Mesodermal cell (in vitro differentiated cells): ENCODE results near the gene KRT38.
"Not testable (repeated sequence)": the region's sequence is repeated elsewhere in the genome, so short reads cannot be mapped to it uniquely, and the experiment has no call there.

Experiments used
- H3K27ac ChIP-seq: 2 replicates; pipeline ENCODE4 v1.7.0; 2013; ENCODE audit warnings: mild to moderate bottlenecking, low read depth, low read length, moderate library complexity; ENCODE audit not compliant: severe bottlenecking
- H3K36me3 ChIP-seq: 2 replicates; pipeline ENCODE4 v1.7.1; 2013; ENCODE audit warnings: mild to moderate bottlenecking, low read length, moderate library complexity; ENCODE audit not compliant: control insufficient read depth, insufficient read depth
- H3K4me1 ChIP-seq: one replicate; pipeline ENCODE4 v1.7.1; 2013; ENCODE audit warnings: mild to moderate bottlenecking, low read length; ENCODE audit not compliant: insufficient read depth, control insufficient read depth, poor library complexity, severe bottlenecking
- H3K4me3 ChIP-seq: 2 replicates; pipeline ENCODE4 v1.7.0; 2013; ENCODE audit warnings: low read length, control low read depth, mild to moderate bottlenecking; ENCODE audit not compliant: insufficient read depth, poor library complexity, severe bottlenecking; ENCODE audit errors: extremely low read depth
- H3K9me3 ChIP-seq: 2 replicates; pipeline ENCODE4 v1.7.1; 2013; ENCODE audit warnings: mild to moderate bottlenecking, low read length, moderate library complexity; ENCODE audit not compliant: control insufficient read depth
- WGBS, 2 experiments: methylation state at CpG; one replicate each; pipeline ENCODE4 v1.1.5; 2013; ENCODE audit warnings: missing lambda C conversion rate in 2 of 2; ENCODE audit not compliant: insufficient coverage in 2 of 2; 5-methylcytosine and 5-hydroxymethylcytosine counted together

KRT38 gene

GRCh38 chr17:41422586-41422985 lies 18.2 kb downstream of the KRT38 start:
- H3K9me3 ChIP-seq, H3K36me3 ChIP-seq, H3K27ac ChIP-seq, H3K4me3 ChIP-seq: not testable (repeated sequence)
- peaks cover 20% of the 10 kb centered on the region for H3K4me1 ChIP-seq
- WGBS, 2 experiments, result 81 to 91% methylated on average over 7 to 9 of the region's 11 CpGs

DNA sequence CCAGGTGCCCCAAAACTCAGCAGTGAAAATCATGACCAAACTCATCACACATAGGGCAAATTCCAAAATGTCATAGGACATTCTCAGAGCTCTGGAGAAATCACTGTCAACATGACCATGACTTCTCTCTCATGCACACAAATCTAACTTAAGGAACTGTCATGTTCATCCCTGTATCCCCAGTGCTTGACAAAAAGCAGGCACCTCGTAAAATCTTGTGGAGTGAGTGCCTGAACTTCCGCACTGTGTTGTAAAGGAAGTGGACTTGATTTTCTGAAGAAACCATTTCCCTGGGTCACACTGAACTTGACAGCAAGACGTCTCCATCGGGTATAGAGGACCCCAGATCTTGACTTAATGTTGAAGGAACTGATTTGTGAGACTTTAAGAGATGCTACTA lies 19.2 kb downstream of the KRT38 start:
- Histone ChIP-seq H3K9me3 (no peaks in the 10 kb centered on the region), H3K4me1 (peaks cover 24% of the 10 kb centered on the region), H3K27ac (no peak overlapping the region), H3K36me3 (no peaks in the 10 kb centered on the region), H3K4me3 (no peak overlapping the region)
- WGBS, 2 experiments, result 90 to 94% methylated on average over 3 to 4 of the region's 4 CpGs

- Histone ChIP-seq H3K4me3 (no peak overlapping the region), H3K9me3 (no peaks in the 10 kb centered on the region), H3K36me3 (no peaks in the 10 kb centered on the region), H3K4me1 (peaks cover 29% of the 10 kb centered on the region), H3K27ac (no peak overlapping the region)
- WGBS, 2 experiments, result 87 to 92% methylated on average over 9 of the region's 9 CpGs
Measured at GRCh38 chr17:41421116-41421515, 19.7 kb downstream of the KRT38 start.

DNA sequence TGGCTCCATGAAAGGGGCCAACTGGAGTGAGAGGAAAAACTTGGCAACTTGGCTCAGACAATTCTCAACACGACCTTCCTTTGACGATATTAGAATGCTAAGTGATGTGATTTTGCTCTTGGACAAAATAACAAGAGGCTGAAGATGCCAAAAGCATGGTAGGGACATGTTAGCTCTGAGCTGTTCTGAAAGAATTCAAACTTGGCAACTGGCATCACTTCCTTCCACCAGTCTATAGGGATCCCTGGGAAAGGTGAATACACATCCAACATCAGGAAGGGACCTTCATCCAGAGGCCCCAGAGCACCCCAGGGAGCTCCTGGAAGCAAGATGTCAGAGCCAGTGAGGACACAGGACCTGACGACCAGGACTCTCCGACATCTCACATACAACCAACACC lies 20.6 kb downstream of the KRT38 start:
- Histone ChIP-seq H3K36me3 (no peaks in the 10 kb centered on the region), H3K9me3 (no peaks in the 10 kb centered on the region), H3K4me3 (no peak overlapping the region), H3K4me1 (peaks cover 39% of the 10 kb centered on the region), H3K27ac (no peak overlapping the region)
- WGBS, 2 experiments, result 74 to 92% methylated on average over 2 to 4 of the region's 4 CpGs

DNA sequence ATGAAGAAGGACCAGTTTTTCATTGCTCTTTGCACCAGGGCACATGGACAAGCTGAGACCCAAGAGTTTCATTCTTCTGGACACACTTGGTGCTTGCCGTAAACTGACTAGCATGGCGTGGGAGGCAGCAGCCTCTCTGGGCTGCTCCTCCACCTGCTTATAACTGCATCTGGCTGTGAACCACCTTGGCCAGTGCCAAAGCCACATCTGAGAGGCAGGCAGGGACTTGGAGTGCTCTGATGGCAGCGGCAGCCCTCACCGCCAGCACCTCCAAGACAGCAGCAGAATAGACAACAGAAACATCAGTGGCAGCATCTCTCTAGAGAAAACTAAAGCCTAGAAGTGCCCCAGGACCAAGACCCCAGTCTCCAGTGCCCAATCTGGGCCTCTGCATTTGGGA lies 21.1 kb downstream of the KRT38 start:
- 91 to 96% methylated on average over 4 of the region's 4 CpGs for whole genome bisulfite sequencing, 2 experiments
- Histone ChIP-seq H3K9me3 (no peaks in the 10 kb centered on the region), H3K27ac (no peak overlapping the region), H3K4me1 (peaks cover 40% of the 10 kb centered on the region), H3K4me3 (no peak overlapping the region), H3K36me3 (no peaks in the 10 kb centered on the region)

GRCh38 chr17:41418116-41418860 lies 22.5 kb downstream of the KRT38 start:
- Histone ChIP-seq H3K36me3 (no peaks in the 10 kb centered on the region), H3K4me3 (no peak overlapping the region), H3K9me3 (no peaks in the 10 kb centered on the region), H3K4me1 (peaks cover 46% of the 10 kb centered on the region), H3K27ac (no peak overlapping the region)
- WGBS, 2 experiments, result 91 to 94% methylated on average over 5 of the region's 7 CpGs

- Histone ChIP-seq H3K4me1 (peaks cover 49% of the 10 kb centered on the region), H3K9me3 (no peaks in the 10 kb centered on the region), H3K36me3 (no peaks in the 10 kb centered on the region), H3K4me3 (no peak overlapping the region), H3K27ac (no peak overlapping the region)
- WGBS, 2 experiments, result 48 to 63% methylated on average over 3 to 4 of the region's 4 CpGs
Measured at GRCh38 chr17:41417576-41418015, 23.2 kb downstream of the KRT38 start.

- Histone ChIP-seq H3K4me1 (peaks cover 49% of the 10 kb centered on the region), H3K9me3 (no peaks in the 10 kb centered on the region), H3K27ac (no peak overlapping the region), H3K36me3 (no peaks in the 10 kb centered on the region), H3K4me3 (no peak overlapping the region)
- WGBS, 2 experiments, result 86 to 97% methylated on average over 1 to 5 of the region's 6 CpGs
Measured at GRCh38 chr17:41417127-41417526, 23.7 kb downstream of the KRT38 start.

DNA sequence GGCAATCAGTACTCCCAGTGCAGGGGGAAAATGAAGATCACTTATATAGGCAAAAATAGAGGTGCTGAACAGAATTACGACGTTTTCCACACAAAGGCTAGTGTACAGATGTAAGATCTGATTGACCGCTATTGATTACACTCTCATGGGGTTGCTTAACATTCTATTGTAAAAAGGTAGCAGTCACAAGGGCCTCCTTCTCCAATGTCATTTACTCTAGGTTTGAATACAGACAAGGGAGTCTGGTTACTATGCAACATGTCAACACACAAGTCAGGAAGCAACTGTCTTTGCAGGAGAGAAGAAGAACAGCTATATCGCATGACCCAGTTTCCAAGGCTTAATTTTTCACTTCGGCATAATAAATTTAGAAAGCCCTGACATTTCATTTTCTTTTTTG lies 24.3 kb downstream of the KRT38 start:
- 100% methylated on average over 2 to 5 of the region's 5 CpGs for WGBS, 2 experiments
- H3K4me1 ChIP-seq, result peaks cover 48% of the 10 kb centered on the region
- no peaks in the 10 kb centered on the region for H3K9me3 ChIP-seq
- H3K27ac ChIP-seq, result peak overlapping the region; percentile 68
- H3K36me3 ChIP-seq, result no peaks in the 10 kb centered on the region
- H3K4me3 ChIP-seq, result no peak overlapping the region

DNA sequence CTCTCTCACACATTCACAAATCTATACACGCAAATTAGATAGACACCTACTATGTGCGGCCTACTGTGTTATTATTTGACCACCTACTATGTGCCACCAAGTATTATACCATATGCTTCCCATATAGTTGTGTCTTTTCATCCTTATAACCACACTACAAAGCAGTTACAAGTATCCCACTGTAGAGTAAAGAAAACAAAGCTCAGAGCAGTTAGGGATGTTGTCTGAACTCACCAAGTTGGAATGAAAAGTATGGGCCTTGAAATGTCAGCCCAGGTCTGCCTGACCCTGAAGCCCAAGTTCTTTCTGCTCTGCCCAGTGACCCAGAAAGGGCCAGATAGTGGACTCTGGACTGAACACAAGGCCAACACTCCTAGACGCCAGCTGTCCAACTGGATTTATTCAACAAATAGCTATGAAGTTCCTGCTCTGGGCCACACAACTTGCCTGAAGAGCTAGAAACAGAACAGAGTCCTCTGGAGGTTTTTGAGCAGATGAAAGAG lies 24.9 kb downstream of the KRT38 start:
- H3K27ac ChIP-seq, result peak overlapping the region; percentile 68
- H3K9me3 ChIP-seq, result no peaks in the 10 kb centered on the region
- H3K36me3 ChIP-seq, result no peaks in the 10 kb centered on the region
- peaks cover 42% of the 10 kb centered on the region for H3K4me1 ChIP-seq
- 100% methylated on average over 2 of the region's 3 CpGs for WGBS, 2 experiments
- no peak overlapping the region for H3K4me3 ChIP-seq

- WGBS, 2 experiments, result 90 to 93% methylated on average over 1 to 2 of the region's 4 CpGs
- H3K4me3 ChIP-seq, result no peak overlapping the region
- H3K36me3 ChIP-seq, result no peaks in the 10 kb centered on the region
- H3K9me3 ChIP-seq, result no peaks in the 10 kb centered on the region
- peak overlapping the region; percentile 68 for H3K27ac ChIP-seq
- H3K4me1 ChIP-seq, result peaks cover 38% of the 10 kb centered on the region
Measured at GRCh38 chr17:41415411-41415810, 25.4 kb downstream of the KRT38 start.
